ENCODE results near the gene SPTAN1.

SPTAN1 gene

DNA sequence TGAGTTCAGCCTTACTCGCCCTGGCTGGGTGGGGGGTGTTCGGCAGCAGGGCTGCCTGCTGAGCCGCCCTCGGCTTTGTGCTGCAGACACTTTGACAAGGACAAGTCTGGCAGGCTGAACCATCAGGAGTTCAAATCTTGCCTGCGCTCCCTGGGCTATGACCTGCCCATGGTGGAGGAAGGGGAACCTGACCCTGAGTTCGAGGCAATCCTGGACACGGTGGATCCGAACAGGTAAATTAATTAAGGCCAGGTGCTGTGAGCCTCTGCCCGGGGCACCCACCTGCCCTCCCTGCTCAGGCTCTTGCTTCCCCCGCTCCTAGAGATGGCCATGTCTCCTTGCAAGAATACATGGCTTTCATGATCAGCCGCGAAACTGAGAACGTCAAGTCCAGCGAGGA, 80.1 kb downstream of the SPTAN1 start:
- DNase-seq (ENCODE audit: low spot score), result no peak

DNA sequence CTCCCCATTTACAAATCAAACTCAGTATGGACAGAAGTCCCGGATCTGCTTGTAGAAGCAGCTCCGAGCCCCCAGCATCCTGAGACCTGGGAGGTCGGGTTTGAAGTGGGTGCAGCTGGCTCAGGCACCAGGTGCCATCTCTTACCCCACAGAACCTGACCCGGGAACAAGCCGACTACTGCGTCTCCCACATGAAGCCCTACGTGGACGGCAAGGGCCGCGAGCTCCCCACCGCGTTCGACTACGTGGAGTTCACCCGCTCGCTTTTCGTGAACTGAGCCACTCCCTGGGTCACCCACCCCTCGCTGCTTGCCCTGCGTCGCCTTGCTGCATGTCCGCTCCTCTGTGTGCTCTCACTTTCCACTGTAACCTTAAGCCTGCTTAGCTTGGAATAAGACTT, 80.7 kb downstream of the SPTAN1 start:
- DNase-seq (ENCODE audit: low spot score), result no peak

DNA sequence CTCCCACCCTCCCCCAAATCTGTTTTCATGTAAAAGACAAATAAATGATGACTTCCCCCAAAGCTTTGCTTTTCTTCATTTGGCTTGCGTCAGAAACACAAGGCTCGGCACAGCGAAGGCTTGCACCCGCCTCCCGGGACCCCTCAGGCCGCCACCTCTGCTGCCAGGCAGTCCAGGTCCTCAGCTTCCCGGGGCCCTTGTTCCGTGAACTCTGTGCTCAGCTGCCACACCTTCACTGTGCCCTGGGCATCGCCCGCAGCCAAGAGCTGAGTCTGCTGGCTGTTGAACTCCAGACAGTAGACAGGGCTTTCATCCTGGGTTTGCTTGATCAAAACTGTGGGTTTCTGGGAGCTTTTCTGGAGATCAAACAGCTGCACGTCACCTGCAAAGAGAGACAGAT, 81.2 kb downstream of the SPTAN1 start:
- DNase-seq (ENCODE audit: low spot score), result no peak

DNA sequence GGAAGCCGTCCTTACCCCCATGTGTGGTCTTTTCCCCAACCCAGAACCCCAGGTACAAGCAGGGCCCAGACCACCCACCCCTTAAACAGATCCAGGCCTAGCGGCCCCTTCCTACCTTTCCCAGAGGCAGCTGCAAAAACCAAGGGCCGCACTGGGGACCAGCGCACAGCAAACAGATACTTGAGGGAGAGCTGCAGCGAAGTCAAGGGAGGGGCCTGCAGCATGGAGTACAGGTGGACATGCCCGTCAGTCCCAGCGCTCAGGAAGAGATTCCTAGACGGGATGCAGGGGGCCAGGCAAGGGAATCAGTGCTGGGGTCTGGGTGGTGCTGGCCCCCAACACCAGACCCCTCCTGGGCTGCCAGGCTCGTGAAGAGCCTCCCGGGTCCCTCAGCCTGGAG, 81.7 kb downstream of the SPTAN1 start:
- no peak for DNase-seq (ENCODE audit: low spot score)

DNA sequence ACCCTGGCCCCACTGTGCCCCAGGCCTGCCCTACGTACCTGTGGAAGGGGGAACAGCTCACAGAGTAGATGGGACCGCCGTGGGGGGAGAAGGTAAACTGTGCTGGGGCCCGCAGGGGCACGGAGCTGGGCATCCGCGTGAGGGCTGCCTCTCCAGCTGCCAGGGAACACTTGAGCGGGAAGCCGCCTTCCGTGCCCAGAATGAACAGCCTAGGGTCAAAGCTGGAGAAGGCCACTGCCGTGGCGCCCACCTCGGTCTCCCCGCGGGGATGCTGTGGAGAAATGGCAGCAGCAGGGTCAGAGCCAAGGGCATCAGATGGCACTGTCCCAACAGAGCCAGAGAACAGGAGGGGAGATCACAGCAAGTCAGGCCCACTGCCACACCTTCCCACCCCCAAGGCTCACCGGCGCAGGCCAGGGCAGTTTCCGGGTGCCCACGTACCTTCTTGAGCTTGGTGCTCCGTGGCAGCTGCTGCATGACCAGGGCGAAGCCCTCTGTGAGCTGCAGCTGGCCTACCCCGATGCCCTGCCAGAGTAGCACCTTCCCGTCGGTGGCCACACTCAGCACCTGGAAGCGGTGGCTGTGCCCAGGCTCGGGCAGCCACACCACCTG, 82.4 kb downstream of the SPTAN1 start:
- DNase-seq (ENCODE audit: low spot score), result no peak

DNA sequence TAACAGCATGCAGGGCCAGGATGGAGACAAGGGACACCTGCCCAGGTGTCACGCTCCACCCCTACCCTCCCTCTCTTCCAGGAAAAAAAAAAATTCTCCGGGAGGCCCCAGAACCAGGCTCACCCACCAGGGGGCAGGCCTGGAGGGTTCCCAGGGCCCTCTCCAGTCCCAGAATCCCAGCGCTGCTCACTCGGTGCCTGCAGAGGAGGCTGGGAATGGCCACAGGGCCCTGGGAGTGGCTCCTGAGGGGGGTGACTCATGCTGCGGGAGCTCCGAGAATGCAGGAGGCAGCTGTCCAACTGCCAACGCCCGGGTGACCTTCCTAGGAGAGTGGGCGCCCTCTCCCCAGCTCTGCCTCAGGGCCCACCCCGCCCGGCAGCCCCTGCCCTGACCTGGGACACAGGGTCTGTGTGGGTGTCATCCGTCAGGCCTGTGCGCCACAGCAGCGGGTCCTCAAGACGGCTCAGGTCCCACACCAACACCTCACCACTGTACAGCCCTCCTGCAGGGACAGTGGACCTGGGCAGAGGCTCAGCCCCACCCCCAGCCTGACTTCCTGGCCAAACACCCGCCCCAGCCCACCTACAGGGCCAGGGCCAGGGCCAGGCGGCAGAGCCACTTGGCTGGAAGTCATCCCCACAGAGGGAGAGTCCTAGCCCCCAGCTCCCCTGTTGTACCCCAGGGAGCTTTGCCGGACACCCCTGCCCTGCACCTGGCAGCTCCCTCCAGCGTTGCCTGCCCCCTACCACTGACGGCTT, 83.1 kb downstream of the SPTAN1 start:
- peak; percentile 95 for DNase-seq (ENCODE audit: low spot score)

DNA sequence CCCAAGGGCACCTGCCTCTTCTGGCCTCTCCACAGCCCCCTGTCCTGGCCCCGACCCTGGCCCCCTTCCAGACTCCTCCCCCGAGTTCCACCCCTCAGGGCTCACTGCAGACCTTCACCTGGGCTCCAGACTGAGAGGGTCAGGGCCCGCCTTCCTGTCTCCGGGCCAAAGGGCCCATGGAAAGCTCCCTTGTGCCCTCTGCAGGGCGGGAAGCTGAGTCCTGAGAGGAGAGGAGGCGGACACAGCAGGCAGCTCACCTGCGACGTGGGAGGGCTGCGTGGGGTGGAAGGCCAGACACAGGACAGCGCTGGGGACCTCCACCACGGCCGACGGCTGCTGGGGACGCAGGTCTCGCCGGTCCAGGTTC, 83.6 kb downstream of the SPTAN1 start:
- DNase-seq (ENCODE audit: low spot score), result peak; percentile 83

DNA sequence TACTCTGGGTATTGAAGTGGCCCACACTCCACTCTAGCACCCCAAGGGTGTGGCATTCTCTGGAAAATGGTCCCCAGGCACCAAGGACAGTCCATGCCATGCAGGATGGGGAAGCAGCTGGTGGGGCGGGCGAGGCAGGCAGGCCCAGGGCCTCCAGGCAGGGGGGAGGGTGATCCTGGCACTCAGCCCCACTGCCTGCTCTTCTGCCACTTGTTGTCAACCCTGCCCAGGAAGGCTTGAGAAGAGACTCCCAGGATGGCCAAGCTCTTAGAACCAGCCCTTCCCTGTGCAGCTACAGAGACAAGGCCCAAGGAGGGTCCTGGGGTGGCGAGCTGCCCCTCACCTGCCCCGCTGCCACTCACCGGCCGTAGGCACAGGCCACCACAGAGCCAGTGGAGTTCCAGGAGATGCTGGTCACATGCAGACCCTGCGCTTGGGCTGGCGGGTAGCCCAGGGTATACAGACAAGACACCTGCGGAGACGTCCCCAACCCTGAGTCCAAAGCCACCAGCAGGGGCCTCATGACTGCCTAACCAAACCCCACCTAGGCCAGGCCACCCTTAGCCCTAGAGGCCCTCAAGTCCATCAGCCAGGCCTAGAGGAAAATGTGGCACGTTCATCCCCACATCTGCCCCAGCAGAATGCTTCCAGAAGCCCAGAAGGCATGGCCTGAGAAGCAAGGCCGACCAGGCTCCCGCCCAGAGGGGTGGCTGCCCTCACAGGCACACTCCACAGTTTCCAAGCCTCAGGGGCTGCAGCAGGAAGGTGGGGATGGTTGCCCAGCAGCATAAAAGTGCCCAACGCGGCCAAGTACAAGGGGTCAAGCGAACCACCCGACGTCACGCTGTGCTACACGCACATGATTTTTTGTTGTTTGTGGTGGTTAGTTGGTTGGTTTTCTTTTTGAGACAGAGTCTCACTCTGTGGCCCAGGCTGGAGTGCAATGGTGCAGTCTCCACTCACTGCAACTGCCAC, 84.5 kb downstream of the SPTAN1 start:
- DNase-seq (ENCODE audit: low spot score), result no peak

DNA sequence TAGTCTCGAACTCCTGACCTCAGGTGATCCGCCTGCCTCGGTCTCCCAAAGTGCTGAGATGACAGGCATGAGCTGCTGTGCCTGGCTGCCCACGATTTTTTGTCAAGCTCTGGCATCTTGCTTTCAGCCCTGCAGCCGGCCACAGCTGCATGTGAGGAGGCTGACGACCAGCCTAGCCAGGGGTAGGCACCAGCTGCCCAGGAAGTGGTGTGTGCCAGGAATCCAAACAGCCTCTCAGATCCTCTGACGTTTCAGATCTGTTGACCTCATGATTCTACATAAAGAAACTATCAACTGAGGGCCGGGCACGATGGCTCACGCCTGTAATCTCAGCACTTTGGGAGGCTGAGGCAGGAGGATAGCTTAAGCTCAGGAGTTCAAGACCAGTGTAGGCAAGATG, 85.3 kb downstream of the SPTAN1 start:
- DNase-seq (ENCODE audit: low spot score), result no peak

DNA sequence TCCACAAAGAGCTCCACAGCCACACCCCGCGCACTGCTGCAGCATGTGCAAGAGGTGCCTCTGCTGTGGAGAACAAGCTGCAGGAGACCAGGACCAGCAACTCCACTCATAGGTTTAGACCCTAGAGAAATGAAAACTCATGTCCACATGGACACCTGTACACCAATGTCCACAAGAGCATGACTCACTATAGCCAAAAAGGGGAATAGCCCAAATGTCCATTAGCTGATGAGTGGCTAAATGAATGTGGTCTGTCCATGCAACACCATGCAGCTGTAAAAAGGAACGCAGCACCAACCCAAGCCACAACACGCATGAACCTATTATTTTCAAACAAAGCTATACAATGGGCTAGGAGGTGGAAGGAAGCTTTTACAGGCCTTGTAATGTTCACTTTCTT, 86.2 kb downstream of the SPTAN1 start:
- no peak for DNase-seq (ENCODE audit: low spot score)

DNA sequence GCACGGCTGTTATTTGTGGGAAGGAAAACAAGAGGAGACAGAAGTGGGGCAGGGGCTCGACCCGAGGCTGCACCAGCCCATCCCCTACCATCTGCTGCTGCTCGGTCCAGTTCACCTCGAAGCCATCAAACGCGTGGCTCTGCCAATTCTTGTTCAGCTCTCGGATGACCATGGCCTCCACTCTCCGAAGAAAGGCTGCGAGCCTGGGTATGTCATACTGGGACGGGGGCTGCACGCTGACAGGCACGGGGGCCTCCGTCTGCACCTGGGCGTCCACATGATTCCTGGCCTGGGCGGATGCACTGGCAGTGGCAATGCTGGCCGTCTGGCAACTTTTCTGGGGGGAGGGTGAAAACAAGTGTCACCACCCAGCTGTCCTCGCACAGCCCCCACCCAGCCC, 88.2 kb downstream of the SPTAN1 start:
- no peak for DNase-seq (ENCODE audit: low spot score)

DNA sequence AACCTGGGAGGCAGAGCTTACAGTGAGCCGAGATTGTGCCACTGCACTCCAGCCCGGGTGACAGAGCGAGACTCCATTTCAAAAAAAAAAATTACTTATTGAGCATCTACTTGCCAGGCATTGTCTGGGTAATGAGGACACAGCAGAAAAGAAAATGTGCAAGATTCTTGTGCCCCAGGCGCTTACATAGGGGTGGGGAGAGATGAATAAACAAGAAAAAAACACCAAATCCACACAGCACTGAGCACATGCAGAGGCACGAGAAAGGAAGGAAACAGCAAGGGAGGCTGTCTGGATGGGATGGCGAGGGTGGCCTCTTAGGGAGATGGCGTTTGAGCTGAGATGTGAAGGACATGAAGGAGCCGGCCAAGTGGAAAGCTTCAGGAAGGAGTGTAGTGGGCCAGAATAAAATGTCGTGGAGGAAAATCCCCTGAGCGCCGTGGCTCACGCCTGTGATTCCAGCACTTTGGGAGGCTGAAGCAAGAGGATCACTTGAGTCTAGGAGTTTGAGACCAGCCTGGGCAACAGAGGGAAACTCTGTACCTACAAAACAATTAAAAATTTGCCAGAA, 90.4 kb downstream of the SPTAN1 start:
- DNase-seq (ENCODE audit: low spot score), result no peak

DNA sequence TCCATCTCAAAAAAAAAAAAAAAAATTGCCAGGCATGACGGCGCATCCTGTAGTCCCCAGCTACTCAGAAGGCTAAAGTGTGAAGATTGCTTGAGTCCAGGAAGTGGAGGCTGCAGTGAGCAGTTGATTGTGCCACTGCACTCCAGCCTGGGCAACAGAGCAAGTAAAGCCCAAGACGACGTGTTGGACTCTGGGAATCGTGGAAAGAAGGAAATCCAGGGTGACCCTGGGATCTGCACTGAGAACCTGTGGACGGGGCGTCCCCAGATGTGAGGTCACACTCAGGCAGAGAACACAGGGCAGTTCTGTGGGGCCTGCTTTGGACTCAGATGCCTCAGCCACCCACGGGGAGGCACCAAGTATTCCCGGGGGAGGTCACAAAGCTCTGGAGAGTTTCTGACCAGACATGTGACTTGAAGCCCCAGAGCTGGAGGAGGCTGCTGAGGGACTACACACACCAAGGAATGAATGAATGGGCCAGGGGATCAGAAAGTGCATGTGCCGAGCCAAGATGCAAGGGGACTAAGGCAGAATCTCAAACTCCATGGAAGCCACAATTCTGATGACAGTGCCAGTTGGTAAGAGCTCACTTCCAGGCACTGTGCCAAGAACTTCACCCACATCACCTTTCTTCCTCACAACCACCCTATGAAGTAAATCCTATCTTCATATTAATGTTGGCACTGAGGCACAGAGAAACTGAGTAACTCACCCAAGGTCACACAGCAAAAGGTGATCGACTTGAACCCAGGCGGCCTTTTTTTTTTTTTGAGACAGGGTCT, 91.3 kb downstream of the SPTAN1 start:
- DNase-seq (ENCODE audit: low spot score), result no peak

DNA sequence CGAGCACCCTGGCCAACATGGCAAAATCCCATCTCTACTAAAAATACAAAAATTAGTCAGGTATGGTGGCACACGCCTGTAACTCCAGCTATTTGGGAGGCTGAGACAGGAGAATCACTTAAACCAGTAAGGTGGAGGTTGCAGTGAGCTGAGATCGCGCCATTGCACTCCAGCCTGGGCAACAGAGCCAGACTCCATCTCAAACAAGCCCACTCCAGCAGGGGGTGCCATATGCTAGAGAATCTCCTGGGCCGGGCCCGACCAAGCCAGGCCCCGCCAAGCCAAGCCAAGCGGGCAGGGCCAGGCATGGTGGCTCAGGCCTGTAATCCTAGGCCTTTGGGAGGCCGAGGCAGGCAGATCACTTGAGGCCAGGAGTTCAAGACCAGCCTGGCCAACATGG, 95.8 kb downstream of the SPTAN1 start:
- peak; percentile 62 for DNase-seq (ENCODE audit: low spot score)

DNA sequence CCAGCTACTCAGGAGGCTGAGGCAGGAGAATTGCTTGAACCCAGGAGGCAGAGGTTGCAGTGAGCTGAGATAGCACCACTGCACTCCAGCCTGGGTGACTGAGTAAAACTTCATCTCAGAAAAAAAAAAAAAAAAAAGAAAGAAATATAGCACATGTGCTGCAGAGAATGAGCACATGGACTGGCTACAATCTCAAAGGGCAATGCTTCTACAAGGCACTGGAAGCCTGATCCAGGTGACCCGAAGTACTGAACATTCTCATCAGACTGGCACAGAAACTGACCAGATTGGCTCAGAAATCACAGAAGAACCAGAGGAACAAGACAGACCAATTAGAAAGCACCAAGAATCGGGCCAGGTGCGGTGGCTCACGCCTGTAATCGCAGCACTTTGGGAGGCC, 99.4 kb downstream of the SPTAN1 start:
- no peak for DNase-seq (ENCODE audit: low spot score)

DNA sequence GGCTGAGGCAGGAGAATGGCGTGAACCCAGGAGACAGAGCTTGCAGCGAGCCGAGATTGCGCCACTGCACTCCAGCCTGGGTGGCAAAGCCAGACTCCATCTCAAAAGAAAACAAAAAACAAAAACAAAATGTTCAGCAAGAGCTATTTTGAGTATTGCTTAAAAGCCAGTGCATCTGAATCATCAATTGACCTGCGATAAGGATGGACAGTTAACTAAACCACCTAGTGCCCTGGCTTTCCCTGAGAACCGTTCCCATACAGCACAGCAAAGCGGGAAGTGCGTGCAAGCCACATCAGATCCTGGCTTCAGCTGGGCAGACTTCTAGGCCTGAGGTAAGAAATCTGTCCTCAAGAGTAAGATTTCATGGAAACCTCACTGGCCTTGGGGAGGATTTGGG, 101.5 kb downstream of the SPTAN1 start:
- DNase-seq (ENCODE audit: low spot score), result no peak

DNA sequence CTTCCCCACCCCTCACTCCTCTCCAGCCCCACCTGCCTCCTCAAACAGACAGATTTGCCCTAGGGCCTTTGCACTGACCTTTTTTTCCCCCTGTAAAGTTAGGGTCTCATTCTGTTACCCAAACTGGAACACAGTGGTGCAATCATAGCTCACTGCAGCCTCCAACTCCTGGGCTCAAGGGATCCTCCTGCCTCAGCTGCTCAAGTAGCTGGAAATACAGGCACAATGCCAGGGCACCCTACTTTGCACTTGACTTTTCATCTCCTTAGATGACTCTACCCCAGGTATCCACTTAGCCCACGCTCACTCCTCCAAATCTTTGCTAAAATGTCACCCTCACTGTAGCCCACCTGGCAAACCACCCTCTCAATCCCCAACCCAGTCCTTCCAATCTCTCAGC, 102.1 kb downstream of the SPTAN1 start:
- no peak for DNase-seq (ENCODE audit: low spot score)

DNA sequence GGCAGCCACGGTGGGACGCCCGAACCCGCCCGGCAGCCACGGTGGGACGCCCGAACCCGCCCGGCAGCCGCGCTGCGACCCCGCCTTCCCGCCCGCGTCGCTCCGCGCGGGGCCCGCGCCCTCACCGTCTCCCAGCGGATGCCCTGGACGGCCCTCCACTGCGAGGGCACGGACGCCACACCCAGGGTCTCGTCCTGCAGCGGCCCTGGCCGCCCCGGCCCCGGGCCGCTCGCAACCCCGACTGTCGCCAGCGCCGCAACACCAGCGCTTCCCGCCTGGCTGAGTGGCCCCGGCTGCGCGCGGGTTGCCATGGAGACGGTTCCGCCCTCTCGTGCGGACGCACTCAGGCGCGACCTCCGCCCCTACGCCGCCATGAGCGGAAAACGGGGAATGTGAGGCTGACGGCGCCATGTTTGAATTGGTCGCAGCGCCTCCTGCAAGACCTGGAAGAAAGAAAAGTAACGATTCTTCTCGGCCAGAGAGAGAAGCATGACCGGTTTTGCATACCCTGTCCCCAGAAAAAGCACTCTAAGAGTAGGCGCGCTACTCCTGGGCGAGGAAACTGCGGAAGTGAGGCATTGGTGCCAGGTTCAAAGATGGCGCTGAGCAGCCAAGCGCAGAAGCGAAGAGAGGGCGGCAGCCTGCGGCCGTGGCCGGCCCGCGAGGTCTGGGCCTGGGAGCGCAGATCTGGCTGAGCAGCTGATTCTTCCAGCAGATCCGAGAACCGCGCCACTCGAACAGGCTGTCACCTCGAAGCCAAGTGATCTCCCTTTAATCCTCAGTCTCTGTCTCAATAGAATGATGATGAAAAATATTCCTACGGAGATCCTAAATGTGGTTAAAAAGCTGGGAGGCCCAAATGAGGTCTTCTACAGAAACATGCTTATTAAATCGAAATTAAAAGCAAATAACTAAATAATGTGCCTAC, 104.3 kb downstream of the SPTAN1 start, which contains the start of gene DYNC2I2:
Gene DYNC2I2 (minus strand): TSS at position 432 of the 928 bp plus-strand sequence. CDS start 121 bp downstream, at position 311.
- DNase-seq (ENCODE audit: low spot score), result peak; percentile 98

DNA sequence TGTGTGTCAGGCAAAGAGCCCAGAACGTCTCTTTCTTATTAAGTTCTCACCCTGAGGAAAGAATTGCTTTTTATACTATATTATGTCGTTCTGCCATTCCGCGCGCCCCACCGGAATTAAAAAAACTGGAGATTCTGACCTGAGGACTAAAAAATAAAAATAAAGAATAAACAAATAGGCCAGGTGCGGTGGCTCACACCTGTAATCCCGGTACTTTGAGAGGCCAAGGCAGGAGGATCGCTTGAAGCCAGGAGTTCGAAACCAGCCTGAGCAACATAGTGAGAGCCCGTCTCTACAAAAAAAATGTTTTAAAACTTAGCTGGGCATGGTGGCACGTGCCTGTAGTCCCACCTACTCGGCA, 104.9 kb downstream of the SPTAN1 start:
- DNase-seq (ENCODE audit: low spot score), result no peak

DNA sequence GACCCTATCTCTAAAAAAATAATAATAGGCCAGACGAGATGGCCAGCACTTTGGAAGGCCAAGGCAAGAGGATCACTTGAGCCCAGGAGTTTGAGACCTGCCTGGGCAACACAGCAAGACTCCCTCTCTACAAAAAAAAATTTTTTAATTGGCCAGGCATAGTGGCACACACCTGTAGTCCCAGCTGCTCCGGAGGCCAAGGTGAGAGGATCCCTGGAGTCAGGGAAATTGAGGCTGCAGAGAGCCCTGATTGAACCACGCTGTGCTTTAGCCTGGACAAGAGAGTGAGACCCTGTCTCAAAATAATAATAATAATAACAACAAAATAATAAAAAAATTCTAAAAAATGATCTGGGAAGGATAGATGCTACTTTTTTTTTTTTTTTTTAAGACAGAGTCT, 105.4 kb downstream of the SPTAN1 start:
- DNase-seq (ENCODE audit: low spot score), result no peak
